NCI-H1930 (cell line): ENCODE results near the gene GPA33.

Experiments
- DNase-seq, 2 experiments: peaks; one replicate each; lab custom pipeline; 2025; lab: John Stamatoyannopoulos, UW

The GPA33 gene

GRCh38 chr1:167090314-167090942 lies at the start of gene GPA33:
Gene GPA33, minus strand, starts transcription at chr1:167090377. Its CDS starts 90 bp downstream, at chr1:167090287.
- DNase-seq = no peak

DNA sequence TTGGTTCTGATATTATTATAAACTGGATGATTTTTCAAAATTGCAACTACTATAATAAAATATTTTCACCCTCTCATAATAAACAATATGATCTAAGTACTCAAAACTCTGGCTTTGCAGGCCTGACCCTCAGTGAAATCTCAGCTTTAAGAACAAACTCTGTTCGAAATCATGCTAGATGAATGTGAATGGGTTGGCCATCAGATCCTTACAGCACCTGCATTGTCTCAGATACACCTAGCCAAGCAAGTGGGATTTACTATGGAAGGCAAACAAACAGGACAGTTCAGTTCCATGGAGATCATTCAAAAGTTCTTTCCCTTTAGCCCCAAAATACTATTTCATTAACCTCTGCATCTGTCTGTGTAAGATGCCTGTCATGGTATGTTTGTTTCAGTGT lies 48.5 kb upstream of the GPA33 start:
- DNase-seq = no peak

- DNase-seq = no peak
These were observed 47.8 kb upstream of the GPA33 start for GRCh38 chr1:167137793-167138510.

- no peak for DNase-seq
These were observed 47.2 kb upstream of the GPA33 start for GRCh38 chr1:167137332-167137781.

- no peak for DNase-seq
These were observed 46.6 kb upstream of the GPA33 start for GRCh38 chr1:167136806-167137205.

DNA sequence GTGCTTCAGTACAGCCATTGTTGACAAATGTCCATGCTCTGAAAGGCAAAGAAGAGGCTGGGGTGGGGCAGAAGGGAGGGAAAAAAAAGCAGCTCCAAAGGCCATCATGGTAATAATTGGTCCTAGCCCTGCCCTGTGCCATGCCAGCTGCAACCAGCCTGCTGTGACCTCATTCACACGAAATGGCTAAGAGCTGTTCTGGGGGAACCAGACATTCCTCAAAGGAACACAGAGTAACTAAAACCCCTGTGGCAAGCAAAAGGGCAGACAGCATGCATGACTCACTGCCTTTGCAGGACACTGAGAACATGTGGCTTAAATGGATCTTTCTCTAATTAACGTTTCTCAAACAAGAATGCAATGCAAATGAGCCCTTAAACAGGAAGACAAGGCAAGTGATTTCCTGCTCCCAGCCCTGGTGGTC lies 46.0 kb upstream of the GPA33 start:
- no peak for DNase-seq

- no peak for DNase-seq
These were observed 45.2 kb upstream of the GPA33 start for GRCh38 chr1:167135281-167135840.

DNA sequence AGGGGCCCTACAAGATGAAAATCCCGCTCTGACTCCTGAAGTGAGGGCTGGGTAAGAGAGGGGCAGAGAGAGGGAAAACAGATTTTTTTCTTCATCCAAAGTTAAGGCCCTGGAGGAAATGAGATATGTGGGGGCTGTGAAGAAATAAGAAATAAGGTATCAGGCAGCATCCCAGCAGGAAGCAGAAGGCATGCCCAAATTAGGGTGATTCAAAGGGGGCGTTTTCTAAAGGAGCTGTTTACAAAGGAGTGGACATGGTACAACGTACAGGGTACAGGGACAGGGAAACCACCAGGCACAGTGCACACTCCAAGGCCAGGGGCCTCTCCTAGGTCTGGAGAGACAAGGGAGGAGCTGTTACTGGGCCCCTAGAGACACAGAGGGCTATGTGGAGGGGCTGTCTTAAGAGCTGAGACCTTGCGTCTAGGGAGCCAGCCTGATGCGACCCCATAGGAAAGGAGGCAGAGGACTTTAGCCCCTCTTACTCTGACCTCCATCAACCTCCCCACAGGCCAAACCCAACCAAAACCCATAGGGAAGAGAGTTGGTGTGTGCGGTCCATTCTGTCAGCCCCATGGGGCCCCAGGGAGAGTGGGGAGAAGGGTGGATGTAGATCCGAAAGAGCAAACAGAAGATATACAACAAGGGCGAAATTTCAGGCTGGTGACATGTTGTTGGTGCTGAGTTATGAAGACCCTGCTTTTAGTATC lies 42.3 kb upstream of the GPA33 start:
- no peak for DNase-seq

- no peak for DNase-seq
These were observed 40.8 kb upstream of the GPA33 start for GRCh38 chr1:167130829-167131510.

DNA sequence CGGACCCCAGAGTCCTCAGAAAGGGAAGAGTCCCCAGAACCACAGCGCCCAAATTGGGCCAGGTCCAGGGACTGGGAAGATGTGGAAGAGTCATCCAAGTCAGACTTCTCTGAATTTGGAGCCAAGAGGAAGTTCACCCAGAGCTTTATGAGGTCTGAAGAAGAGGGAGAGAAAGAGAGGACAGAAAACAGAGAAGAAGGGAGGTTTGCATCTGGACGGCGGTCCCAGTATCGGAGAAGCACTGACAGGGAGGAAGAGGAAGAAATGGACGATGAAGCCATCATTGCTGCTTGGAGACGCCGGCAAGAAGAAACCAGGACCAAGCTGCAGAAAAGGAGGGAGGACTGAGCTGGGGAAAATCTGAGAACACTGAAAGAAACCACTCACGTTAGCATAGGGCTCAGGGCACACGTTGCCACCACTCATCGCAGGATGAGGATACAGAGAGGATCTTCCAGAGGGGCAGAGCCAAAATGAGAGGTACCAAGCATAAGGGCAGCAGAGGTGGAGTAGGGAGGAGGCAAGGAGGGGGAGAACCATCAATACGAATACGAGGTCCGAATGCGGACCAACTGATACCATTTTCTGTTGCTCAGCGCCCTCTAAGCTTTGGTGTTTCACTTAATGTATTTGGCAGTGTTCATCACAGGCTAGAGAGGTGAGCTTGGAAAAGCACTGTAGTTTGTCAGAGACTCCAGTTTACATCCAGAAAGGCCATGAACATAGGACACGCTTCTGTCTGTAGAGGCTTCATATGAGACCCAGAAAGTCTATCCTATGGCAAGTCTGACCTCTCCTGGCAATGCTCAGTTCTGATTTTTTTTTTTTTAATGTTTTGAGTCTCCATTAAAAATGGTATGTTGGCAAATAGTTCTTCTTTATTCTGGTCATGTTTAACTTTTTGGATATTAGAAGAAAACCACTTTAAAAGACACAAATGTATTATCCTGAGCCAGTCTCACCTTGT lies 38.4 kb upstream of the GPA33 start:
- DNase-seq = no peak

DNA sequence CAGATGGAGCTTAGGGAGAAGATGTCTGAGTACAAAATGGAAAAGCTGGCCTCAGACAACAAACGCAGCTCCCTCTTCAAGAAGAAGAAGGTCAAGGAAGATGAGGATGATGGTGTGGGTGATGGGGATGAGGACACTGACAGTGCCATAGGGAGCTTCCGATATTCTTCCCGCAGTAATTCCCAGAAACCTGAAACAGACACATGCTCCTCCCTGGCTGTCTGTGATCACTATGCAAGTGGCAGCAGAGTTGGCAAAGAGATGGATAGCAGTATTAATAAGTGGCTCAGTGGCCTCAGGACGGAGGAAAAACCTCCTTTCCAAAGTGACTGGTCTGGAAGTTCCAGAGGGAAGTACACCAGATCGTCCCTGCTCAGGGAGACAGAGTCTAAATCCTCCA lies 37.5 kb upstream of the GPA33 start:
- DNase-seq = no peak

- DNase-seq = no peak
These were observed 37.1 kb upstream of the GPA33 start for GRCh38 chr1:167127236-167127635.

DNA sequence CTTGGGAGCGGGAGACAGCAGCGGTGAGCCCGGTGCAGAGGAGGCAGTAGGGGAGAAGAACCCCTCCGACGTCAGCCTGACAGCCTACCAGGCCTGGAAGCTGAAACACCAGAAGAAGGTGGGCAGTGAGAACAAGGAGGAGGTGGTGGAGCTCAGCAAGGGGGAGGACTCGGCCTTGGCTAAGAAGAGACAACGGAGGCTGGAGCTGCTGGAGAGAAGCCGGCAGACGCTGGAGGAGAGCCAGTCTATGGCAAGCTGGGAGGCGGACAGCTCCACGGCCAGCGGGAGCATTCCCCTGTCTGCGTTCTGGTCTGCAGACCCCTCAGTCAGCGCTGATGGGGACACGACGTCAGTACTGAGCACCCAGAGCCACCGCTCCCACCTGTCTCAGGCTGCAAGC lies 36.6 kb upstream of the GPA33 start:
- no peak for DNase-seq

GRCh38 chr1:167126317-167126716 lies 36.1 kb upstream of the GPA33 start:
- DNase-seq = no peak

GRCh38 chr1:167122568-167122967 lies 32.4 kb upstream of the GPA33 start:
- DNase-seq = no peak

DNA sequence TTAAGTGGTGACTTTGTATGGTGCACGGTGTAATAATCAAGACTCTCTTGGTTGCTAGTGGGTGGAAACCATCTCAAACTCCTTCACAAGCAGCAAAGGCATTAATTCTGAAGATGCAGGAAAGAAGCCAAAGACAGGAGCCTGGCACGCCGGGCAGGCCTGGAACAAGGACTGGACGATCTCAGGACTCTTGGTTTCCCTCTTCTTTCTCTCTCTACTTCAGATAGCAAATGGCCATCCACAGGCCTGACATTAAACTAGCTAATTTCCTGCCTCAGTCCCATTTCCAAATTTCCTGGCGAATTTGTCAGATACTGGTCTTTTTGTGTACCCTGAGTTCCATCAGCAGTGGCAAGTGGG lies 31.9 kb upstream of the GPA33 start:
- DNase-seq = no peak

- DNase-seq = no peak
These were observed 31.4 kb upstream of the GPA33 start for GRCh38 chr1:167121375-167122120.

GRCh38 chr1:167120899-167121298 lies 30.7 kb upstream of the GPA33 start:
- no peak for DNase-seq

GRCh38 chr1:167119696-167120095 lies 29.5 kb upstream of the GPA33 start:
- no peak for DNase-seq

DNA sequence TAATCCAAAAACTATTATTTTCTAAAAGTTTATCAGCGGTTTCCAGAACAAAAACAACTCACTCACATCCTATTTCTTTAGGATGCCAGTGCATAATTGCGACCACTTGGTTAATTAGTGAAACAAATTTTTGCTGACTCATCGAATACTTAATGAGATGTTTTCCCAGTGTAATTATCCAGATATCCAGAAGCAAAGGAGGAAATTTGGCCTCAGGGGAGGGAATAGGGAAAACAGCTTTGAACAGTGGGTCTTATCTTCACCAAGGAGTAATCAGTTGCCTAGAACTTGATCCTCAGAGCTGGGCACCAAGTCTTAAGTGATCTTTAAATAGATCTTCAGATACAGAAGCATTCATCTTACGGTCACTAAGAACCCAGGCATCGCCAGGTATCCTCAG lies 28.0 kb upstream of the GPA33 start:
- DNase-seq = no peak
